D721Med (cell line): ENCODE data around the gene ABI3.

ENCODE experiments used
- DNase-seq: peaks from one replicate; pipeline ENCODE4 v3.0.0; 2011; ENCODE audit warnings: low spot score; ENCODE audit not compliant: insufficient read length
- FAIRE-seq: peaks from 2 replicates; lab custom pipeline; 2011; peaks lifted over from hg19 to GRCh38; lab: Jason Lieb, UNC
- TF ChIP-seq, protein P1 (sequence below): IDR thresholded peaks from 2 replicates; pipeline ENCODE4 v1.5.1; 2012; ENCODE audit warnings: mild to moderate bottlenecking, control low read depth; ENCODE audit not compliant: insufficient read depth; ENCODE audit errors: missing control alignments

ABI3 gene

DNA sequence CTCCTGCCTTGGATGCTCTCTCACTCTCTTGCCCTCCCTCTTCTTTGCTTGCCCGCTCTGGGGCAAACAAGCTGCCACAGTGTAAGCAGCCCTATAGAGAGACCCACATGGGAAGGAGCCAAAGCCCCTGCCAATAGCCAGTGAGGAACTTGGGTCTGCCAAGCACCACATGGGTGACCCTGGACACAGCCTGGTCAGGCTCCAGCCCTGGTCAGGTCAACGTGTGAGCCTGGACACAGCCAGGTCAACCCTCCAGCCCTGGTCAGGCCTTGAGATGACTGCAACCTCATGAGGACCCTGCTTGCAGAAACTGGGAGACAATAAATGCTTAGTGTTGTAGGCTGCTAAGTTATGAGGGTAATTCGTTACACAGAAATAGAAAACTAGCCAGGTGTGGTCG is 34.3 kb downstream of the ABI3 start:
- DNase-seq (no peak), FAIRE-seq (no peak)
- TF ChIP-seq, protein P1, sequence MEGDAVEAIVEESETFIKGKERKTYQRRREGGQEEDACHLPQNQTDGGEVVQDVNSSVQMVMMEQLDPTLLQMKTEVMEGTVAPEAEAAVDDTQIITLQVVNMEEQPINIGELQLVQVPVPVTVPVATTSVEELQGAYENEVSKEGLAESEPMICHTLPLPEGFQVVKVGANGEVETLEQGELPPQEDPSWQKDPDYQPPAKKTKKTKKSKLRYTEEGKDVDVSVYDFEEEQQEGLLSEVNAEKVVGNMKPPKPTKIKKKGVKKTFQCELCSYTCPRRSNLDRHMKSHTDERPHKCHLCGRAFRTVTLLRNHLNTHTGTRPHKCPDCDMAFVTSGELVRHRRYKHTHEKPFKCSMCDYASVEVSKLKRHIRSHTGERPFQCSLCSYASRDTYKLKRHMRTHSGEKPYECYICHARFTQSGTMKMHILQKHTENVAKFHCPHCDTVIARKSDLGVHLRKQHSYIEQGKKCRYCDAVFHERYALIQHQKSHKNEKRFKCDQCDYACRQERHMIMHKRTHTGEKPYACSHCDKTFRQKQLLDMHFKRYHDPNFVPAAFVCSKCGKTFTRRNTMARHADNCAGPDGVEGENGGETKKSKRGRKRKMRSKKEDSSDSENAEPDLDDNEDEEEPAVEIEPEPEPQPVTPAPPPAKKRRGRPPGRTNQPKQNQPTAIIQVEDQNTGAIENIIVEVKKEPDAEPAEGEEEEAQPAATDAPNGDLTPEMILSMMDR, result no peak

DNA sequence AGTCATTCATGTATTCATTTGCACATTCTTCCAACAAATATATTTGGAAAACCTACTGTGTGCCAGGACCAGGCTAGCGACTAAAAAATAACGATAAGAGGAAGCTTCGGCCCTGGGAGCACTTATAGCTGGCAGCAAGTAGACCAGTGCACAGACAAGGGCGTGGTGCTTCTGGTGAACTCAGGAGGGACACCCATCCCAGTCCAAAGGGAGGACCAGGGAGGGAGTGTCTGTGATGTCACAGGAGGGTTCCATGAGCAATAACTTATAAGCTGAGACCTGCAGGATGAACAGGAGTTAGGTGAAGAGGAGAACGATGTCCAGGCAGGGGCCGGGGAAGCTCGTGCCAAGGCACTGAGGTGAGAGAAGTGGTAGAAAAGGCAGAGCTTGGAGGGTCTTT is 37.4 kb downstream of the ABI3 start:
- TF ChIP-seq, protein P1, result no peak
- DNase-seq, result no peak
- no peak for FAIRE-seq

DNA sequence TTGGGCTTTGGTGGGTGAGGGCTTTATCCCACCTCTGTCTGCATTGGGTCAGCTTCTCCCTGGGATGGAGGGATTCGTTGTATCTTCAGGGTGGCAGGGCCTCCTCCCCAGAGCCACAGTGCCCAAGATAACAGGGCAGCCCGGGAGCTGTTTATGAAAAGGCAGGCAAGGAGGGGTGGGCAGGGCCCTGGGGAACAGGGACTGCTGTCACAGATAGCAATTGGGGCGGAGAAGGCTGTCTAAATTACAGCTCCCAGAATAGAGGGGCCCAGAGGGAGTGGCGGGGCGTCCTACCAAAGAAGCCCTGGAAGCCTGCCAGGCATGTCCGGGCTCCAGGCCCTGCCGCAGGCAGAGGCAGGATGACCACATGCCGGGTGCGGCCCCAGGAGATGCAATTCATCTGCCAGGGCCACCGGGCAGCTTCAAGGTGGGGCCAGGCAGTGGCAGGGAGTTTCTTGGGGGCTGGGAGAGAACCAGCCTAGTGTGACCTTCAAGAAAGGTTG is 38.8 kb downstream of the ABI3 start:
- FAIRE-seq (no peak), DNase-seq (no peak)
- TF ChIP-seq, protein P1, result no peak

DNA sequence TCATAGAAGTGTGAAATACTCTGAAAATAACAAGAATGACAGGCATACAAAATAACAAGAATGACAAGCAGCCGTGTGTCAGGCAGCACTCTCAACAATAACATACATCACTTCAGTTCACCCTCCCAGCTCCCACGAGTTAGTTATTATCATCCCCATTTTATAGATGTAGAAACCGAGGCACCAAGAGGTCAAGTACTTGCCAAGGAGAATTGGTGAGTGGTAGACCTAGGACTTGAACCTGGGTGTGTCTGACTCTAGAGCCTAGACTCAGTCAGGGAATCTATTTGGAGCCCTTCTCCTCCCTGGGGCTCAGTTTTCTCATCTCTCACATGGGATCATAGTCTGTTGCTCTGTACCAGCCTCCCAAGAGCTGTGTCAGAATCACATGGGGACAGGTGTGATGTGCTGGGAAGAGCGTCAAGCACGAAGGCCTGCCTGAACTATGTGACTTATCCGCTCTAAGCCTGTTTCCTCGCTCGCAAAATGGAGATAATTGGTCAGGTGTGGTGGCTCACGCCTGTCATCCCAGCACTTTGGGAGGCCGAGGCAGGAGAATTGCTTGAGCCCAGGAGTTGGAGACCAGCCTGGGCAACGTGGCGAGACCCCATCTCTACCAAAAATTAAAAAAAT is 39.5 kb downstream of the ABI3 start:
- TF ChIP-seq, protein P1, result no peak
- FAIRE-seq, result no peak
- no peak for DNase-seq

DNA sequence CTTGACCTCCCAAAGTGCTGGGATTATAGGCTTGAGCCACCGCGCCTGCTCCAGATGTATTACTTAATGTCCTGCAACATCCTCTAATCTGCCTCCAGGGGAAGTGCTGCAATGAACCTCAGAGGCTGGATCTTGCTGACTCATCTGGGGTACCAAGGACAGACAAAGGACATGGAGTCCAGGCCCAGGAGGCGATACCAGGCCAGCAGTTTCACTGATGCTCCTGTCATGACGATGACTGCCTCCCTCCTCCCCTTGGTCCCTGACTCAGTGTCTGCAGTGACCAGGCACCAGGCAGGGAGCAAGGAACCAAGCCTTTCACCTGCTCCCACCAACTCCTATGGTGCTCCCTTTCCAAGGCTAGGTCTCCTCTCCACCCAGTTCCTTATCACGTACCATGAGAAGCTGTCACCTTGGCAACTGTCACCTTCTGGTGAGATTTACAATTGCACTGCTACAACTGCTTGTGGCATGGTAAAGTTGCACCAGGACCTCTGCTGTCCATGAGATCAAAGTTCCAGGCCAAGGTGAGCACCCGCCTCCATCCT is 41.7 kb downstream of the ABI3 start:
- TF ChIP-seq, protein P1, result no peak
- no peak for DNase-seq
- no peak for FAIRE-seq

DNA sequence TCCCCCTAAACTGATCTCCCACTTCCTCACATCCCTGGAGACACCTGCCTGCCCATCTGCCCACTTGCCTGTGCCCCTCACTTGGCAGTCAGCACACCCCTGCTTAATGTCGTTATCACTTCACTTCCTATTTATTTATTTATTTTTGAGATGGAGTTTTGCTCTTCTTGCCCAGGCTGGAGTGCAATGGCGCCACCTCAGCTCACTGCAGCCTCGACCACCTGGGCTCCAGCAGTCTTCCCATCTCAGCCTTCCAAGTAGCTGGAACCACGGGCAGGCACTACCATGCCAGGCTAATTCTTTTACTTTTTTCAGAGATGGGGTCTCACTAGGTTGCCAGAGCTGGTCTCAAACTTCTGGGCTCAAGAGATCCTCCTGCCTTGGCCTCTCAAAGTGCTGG is 43.6 kb downstream of the ABI3 start:
- DNase-seq (no peak), FAIRE-seq (no peak)
- TF ChIP-seq, protein P1, result no peak

DNA sequence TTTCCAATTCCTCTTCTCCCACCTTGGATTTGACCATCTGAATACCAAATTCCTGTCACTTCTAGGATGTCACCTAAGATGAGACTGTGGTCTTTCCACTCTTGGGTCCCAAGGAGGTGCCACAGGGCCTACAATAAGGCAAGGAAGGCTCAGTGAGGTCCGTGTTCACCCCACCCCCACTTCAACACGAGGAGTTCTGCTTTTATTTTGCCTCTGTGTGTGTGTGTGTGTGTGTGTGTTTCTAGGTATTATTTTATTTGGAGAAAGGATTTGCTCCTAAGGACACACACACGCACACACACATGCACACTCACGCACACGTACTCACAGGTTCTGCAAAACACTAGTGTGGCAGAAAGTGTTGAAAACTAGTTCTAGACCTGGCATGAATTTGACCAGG is 44.6 kb downstream of the ABI3 start:
- no peak for FAIRE-seq
- no peak for DNase-seq

More for the DNA sequence above, 44.6 kb downstream of the ABI3 start:
- TF ChIP-seq, protein P1, result no peak
